Lower leg skin (tissue), 3 donors: ENCODE measurements around the gene PPP1R14C.

Experiments
- CTCF ChIP-seq, 3 donors: fragments of 450-650 bp; IDR thresholded peaks; one replicate each; pipeline ENCODE4 v1.5.1; 2016; ENCODE audit warnings: antibody characterized with exemption in 3 of 3, mild to moderate bottlenecking in 3 of 3, moderate library complexity in 2 of 3
- POLR2A ChIP-seq, 2 donors: fragments of 450-650 bp; IDR thresholded peaks; one replicate each; pipeline ENCODE4 v1.6.1; 2016 to 2017; ENCODE audit warnings: antibody characterized with exemption in 2 of 2, mild to moderate bottlenecking in 1 of 2, moderate library complexity in 1 of 2

- TF ChIP-seq CTCF (IDR thresholded peaks at IDR 0.05) (no peak), POLR2A (IDR thresholded peaks at IDR 0.05) (no peak)
Observed at GRCh38 chr6:150235218-150235617, 92.4 kb downstream of the PPP1R14C start.
